ENCODE results near the gene NSMF. TPM values are rescaled to one million over a fixed set of nuclear protein-coding genes. Genes with fewer than 3 reads are reported as not detected.

NSMF gene
- total and polyA plus RNA-seq, 2 donors (not counting 3 experiments of a cell fraction or from before 2014, with no cell fraction given), result 43.3 to 53.7 TPM

GRCh38 chr9:137467896-137468295 lies 8.8 kb upstream of the NSMF start:
- FAIRE-seq, result no peak
- H3K4me2 ChIP-seq (ENCODE audit: insufficient read depth, low read length), result no peak overlapping the region
- dilution Hi-C loops (cut with MboI; ENCODE audit: extremely low pct_ligation_motif_present, low sequenced_read_pairs), result no loop called here
- no peaks in the 10 kb centered on the region for H3K36me3 ChIP-seq (ENCODE audit: control insufficient read depth in 2 of 2, extremely low read depth in 1 of 2, insufficient read depth in 2 of 2, low read length in 2 of 2)
- H2AFZ ChIP-seq (ENCODE audit: low read depth, low read length), result no peak overlapping the region
- no peaks in the 10 kb centered on the region for H3K9me1 ChIP-seq (replicated peaks; ENCODE audit: control insufficient read depth, extremely low read depth, insufficient read depth, low read length)
- TF ChIP-seq MAX (IDR thresholded peaks at IDR 0.05; ENCODE audit: insufficient read depth, insufficient read length), result no peak
- no peak for TF ChIP-seq EZH2 (IDR thresholded peaks at IDR 0.05; ENCODE audit: borderline replicate concordance, low read depth, low read length, severe bottlenecking)
- TF ChIP-seq JUN (IDR thresholded peaks at IDR 0.05; ENCODE audit: borderline replicate concordance, insufficient read depth, insufficient read length, low read depth), result no peak
- no peak for TF ChIP-seq POLR2AphosphoS5 (IDR thresholded peaks at IDR 0.05; ENCODE audit: insufficient read depth, low read depth, low read length)
- no peak for TF ChIP-seq GATA2 (IDR thresholded peaks at IDR 0.05; ENCODE audit: insufficient read depth, insufficient read length, low read depth, low read length)
- no peak for TF ChIP-seq FOS (IDR thresholded peaks at IDR 0.05; ENCODE audit: borderline replicate concordance, insufficient read depth, low read length)
- no peak for TF ChIP-seq CTCF (IDR thresholded peaks at IDR 0.05; ENCODE audit: extremely low read depth in 1 of 2, insufficient read depth in 1 of 2, low read depth in 1 of 2, low read length in 2 of 2)
- H3K79me2 ChIP-seq (ENCODE audit: control insufficient read depth, insufficient read depth, low read length), result no peaks in the 10 kb centered on the region
- BruUV-seq (replicated peaks), result no TSS peak
- peaks cover 4% of the 10 kb centered on the region for H3K4me1 ChIP-seq (ENCODE audit: control insufficient read depth, extremely low read depth, insufficient read depth, low read length)
- no peak overlapping the region for H3K4me3 ChIP-seq (replicated peaks in 1 of 3; ENCODE audit: insufficient read depth in 1 of 3, low read depth in 1 of 3, low read length in 3 of 3)
- intact Hi-C loops (cut with micrococcal nuclease), result no loop called here
- H3K9ac ChIP-seq (replicated peaks; ENCODE audit: extremely low read depth, insufficient read depth, low read length), result no peak overlapping the region
- H3K27ac ChIP-seq (ENCODE audit: insufficient read depth, low read depth, low read length), result no peak overlapping the region
- H3K27me3 ChIP-seq (ENCODE audit: control insufficient read depth in 2 of 2, insufficient read depth in 2 of 2, low read length in 2 of 2), result peaks cover 2% of the 10 kb centered on the region in 2 experiments
- H4K20me1 ChIP-seq (replicated peaks; ENCODE audit: control insufficient read depth, extremely low read depth, insufficient read depth, low read length), result no peaks in the 10 kb centered on the region
- ChIA-PET POLR2A (interaction anchor here (0.5 kb wide), 1 partner anchor 67 kb away, joined by 3 read pairs; no protein-coding TSS in a partner anchor), CTCF (interaction anchor here (1.0 kb wide), 1 partner anchor 22 kb away, joined by 3 read pairs; no protein-coding TSS in a partner anchor)
- no peak for DNase-seq (ENCODE audit: low read depth, low spot score)
- H3K9me3 ChIP-seq (replicated peaks; ENCODE audit: control insufficient read depth, insufficient read depth, low read length), result no peaks in the 10 kb centered on the region
